WERI-Rb-1 (cell line): Measurements from ENCODE around the gene CST6.
A peak's percentile ranks its signal among the peaks of the same experiment; 100 is the strongest.

Source experiments
- DNase-seq: peaks from one replicate; pipeline ENCODE4 v3.0.0-alpha.2; 2020
- H3K27ac ChIP-seq: fragments of 250-450 bp; sonication (Bioruptor Pico); 2 replicates; pipeline ENCODE4 v1.5.1; 2020; ENCODE audit warnings: mild to moderate bottlenecking, moderate library complexity
- H3K27me3 ChIP-seq: fragments of 250-450 bp; sonication (Bioruptor Pico); 2 replicates; pipeline ENCODE4 v1.5.1; 2021; ENCODE audit warnings: mild to moderate bottlenecking, low read depth, moderate library complexity; ENCODE audit not compliant: insufficient read depth, severe bottlenecking
- H3K36me3 ChIP-seq: fragments of 250-450 bp; sonication (Bioruptor Pico); 2 replicates; pipeline ENCODE4 v1.5.1; 2020; ENCODE audit warnings: mild to moderate bottlenecking, moderate library complexity
- H3K4me3 ChIP-seq: 2 replicates; pipeline ENCODE4 v1.5.1; 2011; ENCODE audit warnings: low read depth, mild to moderate bottlenecking, control low read depth, low read length
- H3K9me3 ChIP-seq: fragments of 250-450 bp; sonication (Bioruptor Pico); 2 replicates; pipeline ENCODE4 v1.5.1; 2021; ENCODE audit warnings: mild to moderate bottlenecking, moderate library complexity; ENCODE audit not compliant: severe bottlenecking
- CTCF ChIP-seq: IDR thresholded peaks from 2 replicates; pipeline ENCODE4 v1.5.1; 2011; ENCODE audit warnings: low read depth, mild to moderate bottlenecking, control low read depth, inconsistent platforms, low read length

CST6 gene

GRCh38 chr11:65982824-65983588, 28.8 kb upstream of the CST6 start:
- Histone ChIP-seq H3K4me3 (no peak overlapping the region), H3K9me3 (no peaks in the 10 kb centered on the region), H3K27me3 (no peaks in the 10 kb centered on the region), H3K36me3 (peaks cover 12% of the 10 kb centered on the region), H3K27ac (no peak overlapping the region)
- no peak for DNase-seq
- no peak for TF ChIP-seq CTCF

GRCh38 chr11:65983589-65983987, 28.2 kb upstream of the CST6 start:
- TF ChIP-seq CTCF, result no peak
- H3K36me3 ChIP-seq, result peaks cover 6% of the 10 kb centered on the region
- no peaks in the 10 kb centered on the region for H3K9me3 ChIP-seq
- H3K27me3 ChIP-seq, result no peaks in the 10 kb centered on the region
- no peak overlapping the region for H3K4me3 ChIP-seq
- DNase-seq, result no peak
- no peak overlapping the region for H3K27ac ChIP-seq

DNA sequence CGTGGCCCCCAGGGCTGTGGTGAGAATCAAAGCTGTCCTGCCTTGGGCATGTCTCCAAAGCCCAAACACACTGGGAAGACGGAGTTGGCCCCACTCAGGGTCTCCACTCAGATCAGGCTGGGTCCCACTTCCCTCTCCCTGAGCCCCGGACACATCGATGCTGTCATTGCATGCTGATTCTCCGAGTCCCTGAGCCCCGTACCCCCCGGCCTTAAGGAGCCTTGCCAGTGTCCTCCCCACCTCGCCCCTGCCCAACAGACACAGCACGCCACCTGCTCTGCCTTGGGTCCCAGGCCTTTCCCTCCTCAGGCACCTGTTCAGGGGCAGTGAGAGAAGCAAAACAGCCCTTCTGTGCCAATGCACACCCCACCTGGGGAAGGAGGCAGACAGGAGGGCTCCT, 24.5 kb upstream of the CST6 start:
- Histone ChIP-seq H3K36me3 (peaks cover 7% of the 10 kb centered on the region), H3K9me3 (no peaks in the 10 kb centered on the region), H3K27ac (no peak overlapping the region), H3K4me3 (no peak overlapping the region), H3K27me3 (no peaks in the 10 kb centered on the region)
- DNase-seq, result no peak
- TF ChIP-seq CTCF, result no peak

DNA sequence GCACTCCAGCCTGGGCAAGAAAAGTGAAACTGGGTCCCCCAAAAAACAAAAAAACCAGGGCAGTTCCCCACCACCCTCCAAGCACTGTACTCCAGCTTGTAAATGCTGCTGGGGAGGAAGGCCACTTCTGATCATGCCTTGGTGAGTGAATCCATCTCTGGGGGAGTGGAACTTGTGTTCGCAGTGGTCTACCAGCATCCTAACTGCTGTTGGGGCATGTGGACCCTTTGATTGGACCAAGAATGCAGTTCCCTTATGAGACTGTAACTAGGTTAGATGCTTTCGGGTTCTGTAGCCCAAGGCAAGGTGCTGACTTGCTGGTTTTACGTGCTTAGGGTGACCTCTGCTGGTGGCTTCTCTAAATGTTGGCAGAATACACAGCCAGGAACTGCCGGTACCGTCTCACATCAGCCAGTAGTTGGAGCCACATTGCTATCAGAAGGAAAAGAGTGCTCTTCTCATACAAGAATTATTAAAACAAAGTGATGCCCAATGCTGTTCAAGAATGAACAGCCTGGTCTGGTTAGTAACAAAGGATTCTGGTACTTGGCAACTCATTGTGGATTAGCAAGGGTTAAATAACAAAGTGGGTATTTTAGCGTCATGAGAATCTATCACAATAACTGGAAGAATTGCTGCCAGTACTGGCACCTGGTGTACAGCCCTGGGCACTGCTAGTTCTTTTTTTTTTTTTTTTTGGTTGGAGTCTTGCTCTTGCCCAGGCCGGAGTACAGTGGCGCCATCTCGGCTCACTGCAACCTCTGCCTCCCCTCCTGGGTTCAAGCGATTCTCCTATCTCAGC, 22.8 kb upstream of the CST6 start:
- Histone ChIP-seq H3K36me3 (peaks cover 7% of the 10 kb centered on the region), H3K27me3 (no peaks in the 10 kb centered on the region), H3K27ac (no peak overlapping the region), H3K9me3 (no peaks in the 10 kb centered on the region), H3K4me3 (no peak overlapping the region)
- peak; percentile 87 for TF ChIP-seq CTCF
- DNase-seq, result peak; percentile 91

DNA sequence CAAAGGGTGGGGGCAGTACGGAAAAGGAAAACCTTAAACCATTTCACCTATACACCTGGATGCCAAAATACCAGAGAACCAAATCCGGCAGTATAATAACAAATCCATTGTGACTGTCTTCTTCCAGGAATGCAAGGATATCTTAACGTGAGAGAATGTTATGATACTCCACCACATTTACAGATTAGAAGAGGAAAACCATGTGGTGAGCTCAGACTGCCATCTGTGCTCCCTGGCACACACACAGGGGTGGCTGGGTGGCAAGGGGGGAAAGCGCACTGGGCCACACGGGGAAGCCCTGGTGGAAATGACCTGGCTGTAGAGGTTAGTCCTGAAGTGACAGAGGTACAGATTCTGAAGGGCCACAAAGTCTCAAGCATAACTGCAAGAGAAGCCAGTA, 19.8 kb upstream of the CST6 start:
- no peak overlapping the region for H3K27ac ChIP-seq
- no peak overlapping the region for H3K4me3 ChIP-seq
- TF ChIP-seq CTCF, result no peak
- no peaks in the 10 kb centered on the region for H3K9me3 ChIP-seq
- no peaks in the 10 kb centered on the region for H3K27me3 ChIP-seq
- H3K36me3 ChIP-seq, result peaks cover 13% of the 10 kb centered on the region
- DNase-seq, result no peak
